KMS-11 (cell line): Measurements from ENCODE around the gene DUSP14.
"Not testable (repeated sequence)": the region's sequence is repeated elsewhere in the genome, so short reads cannot be mapped to it uniquely, and the experiment has no call there.

ENCODE experiments used
- H2AFZ ChIP-seq: fragments of 200-600 bp; sonication (generic); 2 replicates; pipeline ENCODE4 v1.6.1; 2016; ENCODE audit warnings: antibody characterized with exemption, mixed run types, low read depth
- H3K27ac ChIP-seq: fragments of 200-600 bp; sonication (generic); 2 replicates; pipeline ENCODE4 v1.6.1; 2016; ENCODE audit warnings: mild to moderate bottlenecking, mixed run types
- H3K27me3 ChIP-seq: fragments of 200-600 bp; sonication (generic); 2 replicates; pipeline ENCODE4 v1.6.1; 2017; ENCODE audit warnings: mild to moderate bottlenecking, low read depth, mixed run types, moderate library complexity; ENCODE audit not compliant: insufficient read depth
- H3K36me3 ChIP-seq: fragments of 200-600 bp; sonication (generic); 2 replicates; pipeline ENCODE4 v1.6.1; 2017; ENCODE audit warnings: mild to moderate bottlenecking, mixed run types; ENCODE audit not compliant: insufficient read depth
- H3K4me1 ChIP-seq: fragments of 200-600 bp; sonication (generic); 2 replicates; pipeline ENCODE4 v1.6.1; 2016; ENCODE audit warnings: mild to moderate bottlenecking, low read depth, mixed run types; ENCODE audit not compliant: poor library complexity, severe bottlenecking
- H3K4me2 ChIP-seq: fragments of 200-600 bp; sonication (generic); 2 replicates; pipeline ENCODE4 v1.7.0; 2016; ENCODE audit warnings: mild to moderate bottlenecking, mixed run types
- H3K4me3 ChIP-seq: fragments of 200-600 bp; sonication (generic); IDR thresholded peaks from 2 replicates; pipeline ENCODE4 v1.6.1; 2017; ENCODE audit warnings: low read depth, low read length, mixed read lengths; ENCODE audit not compliant: insufficient read depth
- H3K79me2 ChIP-seq: fragments of 200-600 bp; sonication (generic); 2 replicates; pipeline ENCODE4 v1.6.1; 2016; ENCODE audit warnings: low read depth, mixed run types; ENCODE audit not compliant: insufficient read depth
- H3K9ac ChIP-seq: fragments of 200-600 bp; sonication (generic); 2 replicates; pipeline ENCODE4 v1.6.1; 2016; ENCODE audit warnings: mild to moderate bottlenecking, mixed run types
- H4K20me1 ChIP-seq: fragments of 200-600 bp; sonication (generic); 2 replicates; pipeline ENCODE4 v1.6.1; 2016; ENCODE audit warnings: mild to moderate bottlenecking, mixed run types; ENCODE audit not compliant: insufficient read depth
- TF ChIP-seq, protein P1 (sequence below): fragments of 200-600 bp; sonication (generic); conservative IDR thresholded peaks from 2 replicates; pipeline ENCODE4 v1.6.1; 2017; ENCODE audit warnings: low read depth, mild to moderate bottlenecking, antibody characterized with exemption, low read length, moderate library complexity, mixed read lengths

The DUSP14 gene, protein sequence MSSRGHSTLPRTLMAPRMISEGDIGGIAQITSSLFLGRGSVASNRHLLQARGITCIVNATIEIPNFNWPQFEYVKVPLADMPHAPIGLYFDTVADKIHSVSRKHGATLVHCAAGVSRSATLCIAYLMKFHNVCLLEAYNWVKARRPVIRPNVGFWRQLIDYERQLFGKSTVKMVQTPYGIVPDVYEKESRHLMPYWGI

DNA sequence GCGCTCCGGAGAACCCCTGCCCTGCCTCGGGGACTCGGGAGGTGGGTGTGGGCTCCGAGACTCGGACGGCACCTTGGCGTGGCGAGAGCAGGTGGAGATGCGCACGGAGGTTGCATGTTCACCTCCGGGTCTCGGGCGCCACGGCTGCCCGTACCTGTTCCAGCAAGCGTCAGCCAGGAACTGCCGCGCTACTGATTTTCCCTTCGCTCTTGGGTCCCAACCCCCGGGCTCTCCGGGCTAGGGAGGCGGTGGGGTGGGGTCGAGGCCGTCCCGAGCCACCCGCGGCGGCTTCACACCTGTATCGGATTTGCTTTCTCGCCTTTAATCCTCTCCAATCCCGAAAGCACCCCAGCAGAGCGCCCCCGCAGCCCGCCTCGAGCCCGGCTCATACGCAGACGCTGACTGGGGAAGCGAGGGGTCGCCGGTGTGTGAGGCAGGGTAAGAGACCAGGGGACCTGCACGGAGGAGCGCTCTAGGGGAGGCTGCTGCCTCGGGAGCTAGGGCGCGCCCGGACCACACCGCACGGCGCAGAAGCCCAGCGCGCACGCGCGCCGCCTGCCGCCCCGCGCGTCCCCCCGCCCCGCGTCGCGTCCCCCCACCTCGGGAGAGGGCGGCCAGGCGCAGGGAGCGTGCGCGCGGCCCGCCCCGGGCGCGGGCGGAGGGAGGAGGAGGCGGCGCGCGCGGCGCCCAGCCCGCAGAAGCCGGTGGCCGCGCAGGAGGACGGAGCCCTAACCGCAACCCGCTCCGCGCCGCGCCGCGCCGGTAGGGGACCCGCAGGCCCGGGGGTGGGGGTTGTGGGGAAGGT, at the start of gene DUSP14:
Gene DUSP14, plus strand, starts transcription at position 695 of the 805 bp plus-strand sequence. CDS start 22,382 bp downstream, outside the sequence.
- Histone ChIP-seq H3K36me3 (no peaks in the 10 kb centered on the region), H3K4me1 (peaks cover 21% of the 10 kb centered on the region), H3K27ac (peak within 1 kb of the TSS; percentile 68), H3K27me3 (no peaks in the 10 kb centered on the region), H3K79me2 (peaks cover 13% of the 10 kb centered on the region; the same call in 1 of the 2 replicates), H3K9ac (peak within 1 kb of the TSS; percentile 89), H3K4me3 (peak within 1 kb of the TSS; percentile 51), H3K4me2 (peak within 1 kb of the TSS; percentile 91), H4K20me1 (no peaks in the 10 kb centered on the region), H2AFZ (peak within 1 kb of the TSS; percentile 94)
- TF ChIP-seq, protein P1, sequence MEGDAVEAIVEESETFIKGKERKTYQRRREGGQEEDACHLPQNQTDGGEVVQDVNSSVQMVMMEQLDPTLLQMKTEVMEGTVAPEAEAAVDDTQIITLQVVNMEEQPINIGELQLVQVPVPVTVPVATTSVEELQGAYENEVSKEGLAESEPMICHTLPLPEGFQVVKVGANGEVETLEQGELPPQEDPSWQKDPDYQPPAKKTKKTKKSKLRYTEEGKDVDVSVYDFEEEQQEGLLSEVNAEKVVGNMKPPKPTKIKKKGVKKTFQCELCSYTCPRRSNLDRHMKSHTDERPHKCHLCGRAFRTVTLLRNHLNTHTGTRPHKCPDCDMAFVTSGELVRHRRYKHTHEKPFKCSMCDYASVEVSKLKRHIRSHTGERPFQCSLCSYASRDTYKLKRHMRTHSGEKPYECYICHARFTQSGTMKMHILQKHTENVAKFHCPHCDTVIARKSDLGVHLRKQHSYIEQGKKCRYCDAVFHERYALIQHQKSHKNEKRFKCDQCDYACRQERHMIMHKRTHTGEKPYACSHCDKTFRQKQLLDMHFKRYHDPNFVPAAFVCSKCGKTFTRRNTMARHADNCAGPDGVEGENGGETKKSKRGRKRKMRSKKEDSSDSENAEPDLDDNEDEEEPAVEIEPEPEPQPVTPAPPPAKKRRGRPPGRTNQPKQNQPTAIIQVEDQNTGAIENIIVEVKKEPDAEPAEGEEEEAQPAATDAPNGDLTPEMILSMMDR, result no peak

DNA sequence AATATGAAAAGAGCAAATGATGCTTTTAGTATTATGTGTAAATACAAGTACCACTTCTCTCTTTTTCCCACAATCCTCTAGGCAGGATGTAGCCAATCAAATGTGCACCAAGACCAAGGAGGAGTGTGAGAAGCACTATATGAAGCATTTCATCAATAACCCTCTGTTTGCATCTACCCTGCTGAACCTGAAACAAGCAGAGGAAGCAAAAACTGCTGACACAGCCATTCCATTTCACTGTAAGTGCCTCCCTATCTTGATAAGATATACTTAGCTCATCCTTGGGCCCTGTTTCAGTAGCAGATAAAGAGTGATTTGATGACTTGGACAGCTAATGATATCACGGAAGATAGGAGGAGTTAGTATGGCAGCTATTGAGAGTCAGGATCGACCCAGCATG, 49.3 kb upstream of the DUSP14 start:
- no peaks in the 10 kb centered on the region for H3K27me3 ChIP-seq
- H4K20me1 ChIP-seq, result no peaks in the 10 kb centered on the region
- H3K4me1 ChIP-seq, result peaks cover 27% of the 10 kb centered on the region
- no peak overlapping the region for H2AFZ ChIP-seq
- no peak overlapping the region for H3K9ac ChIP-seq
- no peaks in the 10 kb centered on the region for H3K79me2 ChIP-seq
- H3K4me2 ChIP-seq, result peak overlapping the region; percentile 26; the same call in 1 of the 2 replicates
- H3K27ac ChIP-seq, result peak overlapping the region; percentile 4
- no peak overlapping the region for H3K4me3 ChIP-seq
- TF ChIP-seq, protein P1, result no peak
- peaks cover 6% of the 10 kb centered on the region; the same call in 1 of the 2 replicates for H3K36me3 ChIP-seq

DNA sequence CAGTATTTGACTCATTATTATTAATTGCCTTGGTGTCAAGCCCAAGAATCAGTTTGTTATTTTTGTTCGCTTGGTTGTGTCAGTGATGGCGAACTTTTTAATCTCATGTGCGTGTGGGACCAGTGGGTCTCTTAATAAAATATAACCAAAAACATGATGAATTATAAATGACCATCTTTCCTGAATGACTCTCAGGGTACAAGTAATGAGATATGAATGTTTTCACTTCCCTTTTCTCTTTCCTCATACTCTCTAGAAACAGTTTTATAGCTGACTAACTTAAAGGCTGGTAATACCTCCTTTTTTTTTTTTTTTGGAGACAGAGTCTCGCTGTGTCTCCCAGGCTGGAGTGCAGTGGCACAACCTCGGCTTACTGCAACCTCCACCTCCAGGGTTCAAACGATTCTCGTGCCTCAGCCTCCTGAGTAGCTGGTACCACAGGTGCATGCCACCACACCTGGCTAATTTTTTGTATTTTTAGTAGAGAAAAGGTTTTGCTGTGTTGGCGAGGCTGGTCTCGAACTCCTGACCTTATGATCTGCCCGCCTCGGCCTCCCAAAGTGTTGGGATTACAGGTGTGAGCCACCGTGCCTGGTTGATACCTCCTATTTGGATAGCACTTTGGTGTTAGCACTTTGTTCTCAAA, 48.2 kb upstream of the DUSP14 start:
- not testable (repeated sequence) for H3K9ac ChIP-seq, H3K36me3 ChIP-seq, H2AFZ ChIP-seq, H3K27ac ChIP-seq, H4K20me1 ChIP-seq, H3K4me3 ChIP-seq, H3K4me2 ChIP-seq, H3K79me2 ChIP-seq, H3K27me3 ChIP-seq
- H3K4me1 ChIP-seq, result peaks cover 27% of the 10 kb centered on the region

DNA sequence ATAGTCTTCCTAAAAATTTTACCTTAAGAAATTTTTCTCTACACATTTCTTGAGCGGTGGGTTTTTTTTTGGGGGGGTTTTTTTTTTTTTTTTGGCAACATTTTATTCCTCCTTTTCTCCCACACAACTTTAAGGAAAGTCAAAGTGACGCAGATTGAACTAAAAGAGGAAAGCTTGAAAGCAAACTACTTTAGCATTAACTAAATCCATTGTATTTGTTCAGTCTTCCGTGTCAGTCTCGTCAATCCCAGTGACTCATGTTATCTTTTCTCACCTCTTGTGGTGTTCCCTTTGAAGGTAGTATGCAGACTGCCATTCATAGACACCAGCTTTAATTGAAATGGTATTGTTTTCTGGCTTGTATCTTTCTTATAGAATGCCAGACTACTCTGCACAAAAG, 43.7 kb upstream of the DUSP14 start:
- H3K9ac ChIP-seq, result no peak overlapping the region
- H3K4me3 ChIP-seq, result no peak overlapping the region
- peaks cover 8% of the 10 kb centered on the region for H3K4me1 ChIP-seq
- no peak overlapping the region for H3K4me2 ChIP-seq
- TF ChIP-seq, protein P1, result no peak
- no peak overlapping the region for H3K27ac ChIP-seq
- H3K27me3 ChIP-seq, result no peaks in the 10 kb centered on the region
- no peaks in the 10 kb centered on the region for H3K79me2 ChIP-seq
- H2AFZ ChIP-seq, result no peak overlapping the region
- H4K20me1 ChIP-seq, result no peaks in the 10 kb centered on the region
- H3K36me3 ChIP-seq, result peaks cover 6% of the 10 kb centered on the region; the same call in 1 of the 2 replicates
